WERI-Rb-1 (cell line): ENCODE data around the gene LIN52.

Source experiments
- DNase-seq: peaks from one replicate; pipeline ENCODE4 v3.0.0-alpha.2; 2020
- H3K27ac ChIP-seq: fragments of 250-450 bp; sonication (Bioruptor Pico); 2 replicates; pipeline ENCODE4 v1.5.1; 2020; ENCODE audit warnings: mild to moderate bottlenecking, moderate library complexity
- H3K27me3 ChIP-seq: fragments of 250-450 bp; sonication (Bioruptor Pico); 2 replicates; pipeline ENCODE4 v1.5.1; 2021; ENCODE audit warnings: mild to moderate bottlenecking, low read depth, moderate library complexity; ENCODE audit not compliant: insufficient read depth, severe bottlenecking
- H3K36me3 ChIP-seq: fragments of 250-450 bp; sonication (Bioruptor Pico); 2 replicates; pipeline ENCODE4 v1.5.1; 2020; ENCODE audit warnings: mild to moderate bottlenecking, moderate library complexity
- H3K4me3 ChIP-seq: 2 replicates; pipeline ENCODE4 v1.5.1; 2011; ENCODE audit warnings: low read depth, mild to moderate bottlenecking, control low read depth, low read length
- H3K9me3 ChIP-seq: fragments of 250-450 bp; sonication (Bioruptor Pico); 2 replicates; pipeline ENCODE4 v1.5.1; 2021; ENCODE audit warnings: mild to moderate bottlenecking, moderate library complexity; ENCODE audit not compliant: severe bottlenecking
- CTCF ChIP-seq: IDR thresholded peaks from 2 replicates; pipeline ENCODE4 v1.5.1; 2011; ENCODE audit warnings: low read depth, mild to moderate bottlenecking, control low read depth, inconsistent platforms, low read length

The LIN52 gene

GRCh38 chr14:74198441-74199234 lies 113.9 kb downstream of the LIN52 start:
- no peak for DNase-seq
- Histone ChIP-seq H3K27ac (no peak overlapping the region), H3K27me3 (no peaks in the 10 kb centered on the region), H3K4me3 (no peak overlapping the region), H3K9me3 (no peaks in the 10 kb centered on the region), H3K36me3 (peaks cover 18% of the 10 kb centered on the region)
- no peak for TF ChIP-seq CTCF

DNA sequence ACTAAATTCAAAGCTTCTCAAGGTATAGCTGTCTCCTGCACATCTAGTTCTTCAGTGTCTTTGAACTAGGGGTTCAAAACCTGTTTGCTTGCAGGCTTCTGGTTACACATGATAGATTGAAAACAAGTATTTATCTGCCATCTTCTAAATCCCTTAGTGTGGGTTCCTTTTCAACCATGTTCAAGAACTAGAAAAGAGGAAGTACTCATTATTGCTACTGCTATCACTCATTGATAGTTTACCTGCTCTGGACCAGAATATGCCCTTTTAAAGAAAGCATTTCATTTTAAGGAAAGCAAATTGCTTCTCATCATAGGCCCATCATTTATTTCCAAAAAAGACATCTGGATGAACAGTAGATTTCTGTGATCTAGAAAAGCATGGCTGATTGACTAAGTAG lies 117.4 kb downstream of the LIN52 start:
- DNase-seq: no peak
- H3K27ac ChIP-seq: no peak overlapping the region
- TF ChIP-seq CTCF: no peak
- H3K9me3 ChIP-seq: no peaks in the 10 kb centered on the region
- H3K27me3 ChIP-seq: no peaks in the 10 kb centered on the region
- no peak overlapping the region for H3K4me3 ChIP-seq
- peaks cover 18% of the 10 kb centered on the region for H3K36me3 ChIP-seq

- no peak overlapping the region for H3K27ac ChIP-seq
- no peak for DNase-seq
Measured at GRCh38 chr14:74203639-74204038, 118.9 kb downstream of the LIN52 start.

DNA sequence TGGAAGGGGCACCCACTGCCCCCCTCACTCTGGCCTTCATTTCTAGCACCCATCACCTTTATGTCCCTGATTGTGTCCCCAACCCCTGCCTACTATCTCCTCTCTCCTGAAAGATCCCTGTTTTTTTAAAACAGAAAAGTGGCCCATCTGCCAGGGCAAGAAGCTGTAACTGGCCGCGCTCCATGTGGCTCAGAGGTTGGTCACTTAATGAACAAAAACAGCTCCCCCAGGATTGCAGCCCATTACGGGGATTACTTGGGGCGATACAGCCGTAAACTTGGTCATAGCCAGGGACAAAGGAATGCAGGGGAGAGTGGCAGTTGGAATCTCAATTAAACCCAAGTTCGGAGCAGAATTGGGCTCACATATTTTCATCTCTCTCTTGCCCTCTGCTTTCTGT lies 119.7 kb downstream of the LIN52 start:
- no peak overlapping the region for H3K4me3 ChIP-seq
- H3K27ac ChIP-seq: no peak overlapping the region
- no peak for DNase-seq
- TF ChIP-seq CTCF: no peak
- H3K27me3 ChIP-seq: no peaks in the 10 kb centered on the region
- H3K9me3 ChIP-seq: no peaks in the 10 kb centered on the region
- peaks cover 14% of the 10 kb centered on the region for H3K36me3 ChIP-seq

More at GRCh38 chr14:74203639-74204038, 118.9 kb downstream of the LIN52 start:
- no peak overlapping the region for H3K4me3 ChIP-seq
- H3K36me3 ChIP-seq: peaks cover 18% of the 10 kb centered on the region
- no peak for TF ChIP-seq CTCF
- no peaks in the 10 kb centered on the region for H3K27me3 ChIP-seq
- H3K9me3 ChIP-seq: no peaks in the 10 kb centered on the region

GRCh38 chr14:74205882-74206281 lies 121.1 kb downstream of the LIN52 start:
- no peaks in the 10 kb centered on the region for H3K27me3 ChIP-seq
- no peaks in the 10 kb centered on the region for H3K9me3 ChIP-seq
- no peak overlapping the region for H3K27ac ChIP-seq
- H3K36me3 ChIP-seq: peaks cover 9% of the 10 kb centered on the region
- no peak for TF ChIP-seq CTCF
- H3K4me3 ChIP-seq: no peak overlapping the region
- DNase-seq: no peak

- no peak overlapping the region for H3K27ac ChIP-seq
- no peaks in the 10 kb centered on the region for H3K9me3 ChIP-seq
- no peak overlapping the region for H3K4me3 ChIP-seq
- TF ChIP-seq CTCF: peak; percentile 72
- peak; percentile 60 for DNase-seq
- no peaks in the 10 kb centered on the region for H3K27me3 ChIP-seq
- peaks cover 3% of the 10 kb centered on the region for H3K36me3 ChIP-seq
Measured at GRCh38 chr14:74207943-74208342, 123.2 kb downstream of the LIN52 start.
